ENCODE data around the gene BAG2.

The BAG2 gene

GRCh38 chr6:57172136-57173055 lies at the start of gene BAG2:
BAG2 (plus strand) TSS chr6:57172326; CDS start chr6:57172698, 372 bp downstream.
- in situ Hi-C loops (cut with MboI; ENCODE audit: low sequenced_read_pairs) = no loop called here

- in situ Hi-C loops (cut with MboI; ENCODE audit: low sequenced_read_pairs) = no loop called here
Measured at GRCh38 chr6:57123111-57123510, 49.0 kb upstream of the BAG2 start.

GRCh38 chr6:57127763-57128162 lies 44.4 kb upstream of the BAG2 start:
- in situ Hi-C loops (cut with MboI; ENCODE audit: low sequenced_read_pairs) = no loop called here

- in situ Hi-C loops (cut with MboI; ENCODE audit: low sequenced_read_pairs) = no loop called here
Measured at GRCh38 chr6:57130661-57131177, 41.4 kb upstream of the BAG2 start.

GRCh38 chr6:57134954-57135353 lies 37.2 kb upstream of the BAG2 start:
- in situ Hi-C loops (cut with MboI; ENCODE audit: low sequenced_read_pairs) = no loop called here

GRCh38 chr6:57135885-57136284 lies 36.2 kb upstream of the BAG2 start:
- in situ Hi-C loops (cut with MboI; ENCODE audit: low sequenced_read_pairs) = no loop called here

GRCh38 chr6:57137350-57137749 lies 34.8 kb upstream of the BAG2 start:
- in situ Hi-C loops (cut with MboI; ENCODE audit: low sequenced_read_pairs) = no loop called here

- in situ Hi-C loops (cut with MboI; ENCODE audit: low sequenced_read_pairs) = no loop called here
Measured at GRCh38 chr6:57138026-57138425, 34.1 kb upstream of the BAG2 start.

- in situ Hi-C loops (cut with MboI; ENCODE audit: low sequenced_read_pairs) = no loop called here
Measured at GRCh38 chr6:57141451-57142177, 30.5 kb upstream of the BAG2 start.

- in situ Hi-C loops (cut with MboI; ENCODE audit: low sequenced_read_pairs) = no loop called here
Measured at GRCh38 chr6:57142178-57142525, 30.0 kb upstream of the BAG2 start.

GRCh38 chr6:57143690-57144089 lies 28.4 kb upstream of the BAG2 start:
- in situ Hi-C loops (cut with MboI; ENCODE audit: low sequenced_read_pairs) = no loop called here

GRCh38 chr6:57147401-57147800 lies 24.7 kb upstream of the BAG2 start:
- in situ Hi-C loops (cut with MboI; ENCODE audit: low sequenced_read_pairs) = no loop called here

- in situ Hi-C loops (cut with MboI; ENCODE audit: low sequenced_read_pairs) = no loop called here
Measured at GRCh38 chr6:57147955-57148858, 23.9 kb upstream of the BAG2 start.

- in situ Hi-C loops (cut with MboI; ENCODE audit: low sequenced_read_pairs) = no loop called here
Measured at GRCh38 chr6:57158658-57159057, 13.5 kb upstream of the BAG2 start.

GRCh38 chr6:57159127-57159526 lies 13.0 kb upstream of the BAG2 start:
- in situ Hi-C loops (cut with MboI; ENCODE audit: low sequenced_read_pairs) = no loop called here

- in situ Hi-C loops (cut with MboI; ENCODE audit: low sequenced_read_pairs) = no loop called here
Measured at GRCh38 chr6:57162028-57162427, 10.1 kb upstream of the BAG2 start.

- in situ Hi-C loops (cut with MboI; ENCODE audit: low sequenced_read_pairs) = no loop called here
Measured at GRCh38 chr6:57162516-57162915, 9.6 kb upstream of the BAG2 start.

- in situ Hi-C loops (cut with MboI; ENCODE audit: low sequenced_read_pairs) = no loop called here
Measured at GRCh38 chr6:57163956-57164355, 8.2 kb upstream of the BAG2 start.

GRCh38 chr6:57165080-57165479 lies 7.0 kb upstream of the BAG2 start:
- in situ Hi-C loops (cut with MboI; ENCODE audit: low sequenced_read_pairs) = no loop called here

GRCh38 chr6:57173056-57173885 lies 1.1 kb downstream of the BAG2 start:
- in situ Hi-C loops (cut with MboI; ENCODE audit: low sequenced_read_pairs) = no loop called here
